ENCODE results near the gene SECISBP2.

Gene SECISBP2

DNA sequence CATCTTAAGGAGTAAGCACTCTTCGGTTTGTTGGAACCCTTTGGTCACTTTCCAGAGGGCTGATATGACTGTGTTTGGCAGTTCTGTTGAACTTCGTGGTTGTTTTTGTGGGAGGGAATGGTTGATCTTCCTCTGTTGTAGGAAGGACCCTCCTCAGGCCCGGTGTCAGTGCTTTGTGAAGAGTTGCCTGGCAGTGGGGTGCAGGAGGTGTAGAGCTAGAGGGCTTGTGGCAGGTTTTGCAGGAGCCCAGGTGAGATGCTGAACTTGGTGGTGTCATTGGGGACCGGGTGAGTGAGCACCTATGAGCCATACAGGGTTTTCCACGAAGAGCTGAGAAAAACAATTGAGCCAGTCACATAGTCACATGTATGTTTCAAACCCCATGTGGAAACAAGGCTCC is 27.2 kb downstream of the SECISBP2 start:
- DNase-seq (ENCODE audit: low read depth in 2 of 2, low spot score in 1 of 2): no peak

DNA sequence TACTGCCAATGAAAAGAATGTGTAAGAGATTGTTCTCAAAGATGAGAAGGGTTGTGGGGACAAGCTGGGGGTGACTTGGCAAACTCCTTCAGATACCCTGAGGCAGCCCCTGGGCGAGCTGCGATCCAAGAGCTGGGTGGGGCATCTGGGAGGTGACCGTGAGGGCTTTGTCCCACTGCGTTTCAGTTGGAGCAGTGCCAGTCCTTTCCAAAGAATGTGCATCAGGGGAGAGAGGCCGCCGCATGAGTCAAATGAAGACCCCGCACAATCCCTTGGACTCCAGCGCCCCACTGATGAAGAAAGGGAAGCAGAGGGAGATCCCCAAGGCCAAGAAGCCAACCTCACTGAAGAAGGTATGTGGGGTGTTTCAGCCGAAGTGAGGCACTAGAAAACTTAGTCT is 28.4 kb downstream of the SECISBP2 start:
- DNase-seq (ENCODE audit: low read depth in 2 of 2, low spot score in 1 of 2): no peak

DNA sequence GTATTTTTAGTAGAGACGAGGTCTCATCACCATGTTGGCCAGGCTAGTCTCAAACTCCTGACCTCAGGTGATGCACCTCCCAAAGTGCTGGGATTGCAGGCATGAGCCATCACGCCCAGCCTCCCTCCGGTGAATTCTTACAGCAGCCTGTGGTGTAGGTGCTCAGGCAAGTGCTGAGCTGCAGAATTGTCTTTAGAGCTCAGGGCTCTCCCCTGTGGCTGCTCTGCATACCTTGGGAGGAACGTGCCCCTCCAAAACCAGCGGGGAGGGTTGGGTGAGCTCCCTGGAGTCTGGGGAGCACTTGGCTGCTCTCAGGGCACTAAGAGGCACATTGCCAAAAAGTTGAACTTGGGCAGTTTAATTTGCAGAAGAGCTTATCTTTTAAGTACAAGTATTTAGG is 29.4 kb downstream of the SECISBP2 start:
- DNase-seq (ENCODE audit: low read depth in 2 of 2, low spot score in 1 of 2): no peak

DNA sequence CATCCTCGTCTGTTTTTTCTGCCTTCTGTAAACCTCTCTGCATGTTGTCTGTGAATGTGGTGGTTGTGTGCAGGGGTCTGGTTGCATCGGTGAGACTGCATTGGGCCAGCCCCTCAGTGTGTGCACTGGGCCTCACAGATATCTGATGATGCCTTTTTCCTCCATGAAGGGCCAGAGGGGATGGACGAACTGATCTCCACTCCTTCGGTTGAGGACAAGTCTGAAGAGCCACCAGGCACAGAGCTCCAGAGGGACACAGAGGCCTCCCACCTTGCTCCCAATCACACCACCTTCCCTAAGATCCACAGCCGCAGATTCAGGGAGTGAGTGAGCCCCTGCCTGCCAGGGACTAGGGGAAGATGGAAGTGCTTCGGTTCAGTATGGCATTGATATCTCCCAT is 31.3 kb downstream of the SECISBP2 start:
- no peak for DNase-seq (ENCODE audit: low read depth in 2 of 2, low spot score in 1 of 2)

DNA sequence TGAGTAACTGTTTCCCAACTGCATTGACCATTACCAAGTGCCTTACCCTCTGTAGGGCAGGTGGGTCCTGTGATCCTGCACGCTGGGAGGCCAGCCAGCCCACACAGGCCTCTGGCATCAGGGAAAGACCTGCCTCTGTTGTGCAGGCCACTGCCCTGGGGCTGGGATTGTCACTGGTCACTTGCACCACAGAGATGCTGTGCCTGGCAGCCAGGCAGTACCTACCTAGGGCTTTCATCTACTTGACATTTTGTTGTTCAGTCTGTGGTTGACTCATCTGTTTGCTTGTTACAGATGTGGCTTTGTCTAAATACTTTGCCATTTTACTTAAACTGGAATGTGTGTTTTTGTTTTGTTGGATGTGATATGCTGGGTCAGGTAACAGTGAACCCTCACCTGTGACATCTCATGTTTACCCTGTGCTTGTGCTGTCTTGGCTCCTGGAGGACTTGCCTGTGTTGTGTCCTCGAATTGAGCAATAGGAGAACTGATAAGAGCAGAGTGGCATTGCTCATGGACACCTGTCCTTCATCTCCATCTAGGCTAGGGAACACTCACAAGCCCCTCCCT is 32.8 kb downstream of the SECISBP2 start:
- DNase-seq (ENCODE audit: low read depth in 2 of 2, low spot score in 1 of 2): no peak

DNA sequence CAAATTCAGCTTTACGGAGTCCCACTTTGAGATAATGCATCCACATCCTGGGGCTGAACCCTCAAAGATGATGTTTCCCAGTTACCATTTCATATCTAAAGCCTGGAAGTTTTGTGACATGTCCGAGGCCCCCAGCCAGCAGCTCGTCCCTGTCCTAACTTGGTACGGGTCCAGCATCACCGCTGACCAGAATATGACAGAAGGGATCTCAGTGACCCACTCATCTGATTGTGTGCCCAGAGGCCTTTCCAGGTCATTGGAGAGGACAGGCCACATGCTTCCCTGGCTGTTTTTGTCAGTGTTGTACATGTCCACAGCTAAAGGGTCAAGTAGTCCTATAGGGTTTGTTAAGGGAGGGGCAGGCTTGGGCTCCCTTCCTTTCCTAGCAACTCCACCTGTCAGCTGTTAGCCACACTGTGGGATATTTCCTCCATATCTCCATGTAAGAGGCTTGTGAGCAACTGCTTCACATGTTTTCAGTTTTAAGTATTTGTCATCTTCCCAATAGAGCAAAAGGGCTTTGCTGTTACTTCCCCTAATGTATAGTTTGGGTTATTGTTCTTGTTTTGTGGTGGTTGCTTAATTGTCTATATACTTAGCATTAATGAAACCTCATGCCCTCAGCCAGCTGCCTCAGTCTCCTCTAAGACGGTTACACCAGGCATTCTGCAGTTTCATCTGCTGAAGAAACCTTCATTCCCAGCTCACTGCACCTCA is 33.4 kb downstream of the SECISBP2 start:
- no peak for DNase-seq (ENCODE audit: low read depth in 2 of 2, low spot score in 1 of 2)

DNA sequence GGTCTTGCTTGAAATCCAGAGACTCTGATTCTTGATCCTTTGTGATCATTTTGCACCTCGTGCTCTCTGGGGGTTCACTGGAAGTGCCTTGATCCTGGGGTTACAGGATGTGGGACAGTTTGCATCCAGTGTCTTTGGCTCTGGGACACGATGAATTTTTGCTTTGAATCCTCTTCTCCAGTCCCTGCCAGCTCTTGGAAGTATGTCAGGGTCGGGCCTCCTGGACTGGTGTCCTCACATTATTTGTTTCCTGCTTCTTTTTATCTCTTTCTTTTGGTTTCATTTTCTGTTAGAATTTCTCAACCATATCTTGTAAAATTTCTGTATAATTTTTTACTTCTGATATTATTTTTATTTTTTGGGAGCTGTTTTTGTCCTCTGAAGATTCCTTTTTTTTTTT is 34.2 kb downstream of the SECISBP2 start:
- DNase-seq (ENCODE audit: low read depth in 2 of 2, low spot score in 1 of 2): no peak

DNA sequence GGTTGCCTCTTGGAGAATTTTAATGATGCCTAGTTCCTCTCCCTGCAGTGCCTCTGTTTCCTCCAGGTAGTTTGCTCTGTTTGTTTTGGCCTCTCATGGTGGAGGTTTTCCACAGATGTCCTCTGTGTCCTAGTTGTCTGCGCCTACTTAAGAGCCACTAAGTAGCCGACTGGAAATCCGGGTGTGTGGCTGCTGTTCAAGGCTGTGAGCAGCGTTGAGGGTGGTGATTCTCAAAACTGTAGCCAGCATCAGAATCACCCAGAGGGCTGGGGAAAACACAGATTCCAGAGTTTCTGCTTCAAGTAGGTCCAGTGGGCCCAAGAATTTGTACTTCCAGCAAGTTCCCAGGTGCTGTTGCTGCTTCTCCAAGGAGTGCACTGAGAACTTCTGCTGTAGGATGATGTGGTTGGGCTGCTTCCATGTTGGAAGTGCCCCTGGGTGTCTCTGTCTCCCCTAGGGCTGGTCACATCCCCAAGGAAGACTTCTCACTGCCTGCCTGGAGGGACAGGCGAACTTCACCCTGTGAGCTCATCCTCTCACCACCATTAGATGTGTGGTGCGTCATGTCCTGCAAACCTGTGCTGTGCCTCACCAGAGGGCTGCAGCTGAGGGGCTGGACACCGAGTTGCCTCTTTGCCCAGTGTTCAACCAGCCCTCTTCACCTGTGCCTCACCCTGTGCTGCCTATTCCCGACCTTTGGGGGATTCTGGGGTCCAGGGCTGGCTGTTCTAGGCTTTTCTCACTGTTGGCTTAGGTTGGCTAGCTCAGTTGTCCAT is 34.8 kb downstream of the SECISBP2 start:
- no peak for DNase-seq (ENCODE audit: low read depth in 2 of 2, low spot score in 1 of 2)

DNA sequence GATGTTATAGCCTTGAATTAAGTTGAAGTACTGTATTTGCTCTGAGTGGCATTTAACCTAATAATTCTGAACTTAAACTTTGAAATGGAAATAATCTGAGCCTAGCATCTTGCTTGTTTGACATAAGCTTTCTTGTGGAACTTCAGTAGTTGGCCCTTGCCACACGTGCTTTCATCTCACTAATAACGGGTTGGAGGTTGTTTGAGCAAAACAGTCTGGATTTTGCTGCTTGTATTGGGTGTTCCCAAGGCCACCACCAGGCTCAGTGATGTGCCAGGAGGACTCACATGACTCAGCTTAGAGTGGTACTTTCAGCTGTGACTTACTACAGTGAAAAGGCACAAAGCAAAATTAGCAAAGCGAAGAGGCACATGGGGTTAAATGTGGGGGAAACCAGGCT is 35.7 kb downstream of the SECISBP2 start:
- DNase-seq (ENCODE audit: low read depth in 2 of 2, low spot score in 1 of 2): no peak

DNA sequence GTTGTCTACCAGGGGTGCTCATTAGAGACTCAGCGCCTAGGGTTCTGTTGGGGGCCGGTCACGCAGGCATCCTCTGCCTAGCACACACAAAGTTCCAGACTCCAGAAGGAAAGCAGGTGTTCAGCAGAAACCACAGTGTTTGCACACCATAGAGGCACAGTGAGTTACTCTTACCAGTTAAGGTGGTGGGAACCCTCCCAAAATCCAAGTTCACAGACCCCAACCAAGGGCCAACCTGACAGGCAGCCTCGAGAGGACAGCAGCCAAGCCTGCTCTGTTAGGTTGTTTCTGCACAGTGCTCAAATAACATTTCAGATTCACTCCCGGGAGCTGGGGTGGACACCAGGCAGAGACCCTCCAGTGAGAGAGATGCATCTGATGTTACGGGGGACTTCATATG is 36.2 kb downstream of the SECISBP2 start:
- DNase-seq (ENCODE audit: low read depth in 2 of 2, low spot score in 1 of 2): no peak

DNA sequence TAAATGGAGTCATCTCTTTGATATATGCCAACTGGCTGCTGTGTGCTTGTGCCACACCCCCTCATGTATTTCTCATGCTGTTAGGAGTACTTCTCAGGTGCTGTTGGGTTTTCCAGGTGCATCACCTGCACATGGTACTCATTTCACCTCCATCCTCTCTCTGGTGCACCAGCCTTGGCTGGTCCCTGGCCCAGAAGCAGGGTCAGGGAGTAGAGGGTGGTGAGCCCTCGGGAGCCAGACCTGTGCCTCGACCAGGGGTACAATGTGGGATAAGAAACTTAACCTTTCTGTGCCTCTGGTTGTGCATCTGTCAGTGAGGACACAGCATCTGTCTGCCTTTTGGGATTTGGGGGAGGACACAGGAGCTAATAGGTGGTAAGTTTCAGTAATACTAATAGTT is 38.5 kb downstream of the SECISBP2 start:
- no peak for DNase-seq (ENCODE audit: low read depth in 2 of 2, low spot score in 1 of 2)

DNA sequence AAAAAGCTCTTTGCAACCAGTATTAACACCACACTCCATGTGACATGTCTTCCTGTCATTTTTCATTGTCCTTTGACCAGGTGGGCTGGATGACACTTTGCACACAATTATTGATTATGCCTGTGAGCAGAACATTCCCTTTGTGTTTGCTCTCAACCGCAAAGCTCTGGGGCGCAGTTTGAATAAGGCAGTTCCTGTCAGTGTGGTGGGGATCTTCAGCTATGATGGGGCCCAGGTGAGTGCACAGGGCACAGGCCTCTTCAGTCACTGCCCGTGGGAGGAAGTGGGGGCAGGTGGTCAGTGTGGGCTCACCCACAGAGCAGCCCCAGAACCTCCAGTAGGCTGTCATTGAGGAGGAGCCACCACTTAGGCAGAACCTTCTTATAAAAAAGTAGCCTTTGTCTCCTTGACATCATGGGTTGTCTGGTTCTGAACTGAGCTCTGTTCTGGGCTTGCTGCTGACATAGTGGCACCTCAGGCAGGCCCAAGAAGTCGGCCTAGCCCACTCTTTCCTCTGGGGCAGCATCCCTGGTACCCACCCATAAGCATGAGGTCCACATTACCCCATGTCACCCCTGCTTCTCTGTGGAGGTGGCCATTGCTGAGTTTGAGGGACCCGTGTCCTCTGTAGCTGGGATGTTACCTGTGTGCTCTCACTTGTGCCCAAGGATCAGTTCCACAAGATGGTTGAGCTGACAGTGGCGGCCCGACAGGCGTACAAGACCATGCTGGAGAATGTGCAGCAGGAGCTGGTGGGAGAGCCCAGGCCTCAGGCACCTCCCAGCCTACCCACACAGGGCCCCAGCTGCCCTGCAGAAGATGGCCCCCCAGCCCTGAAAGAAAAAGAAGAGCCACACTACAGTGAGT is 39.3 kb downstream of the SECISBP2 start:
- DNase-seq (ENCODE audit: low read depth in 2 of 2, low spot score in 1 of 2): no peak

DNA sequence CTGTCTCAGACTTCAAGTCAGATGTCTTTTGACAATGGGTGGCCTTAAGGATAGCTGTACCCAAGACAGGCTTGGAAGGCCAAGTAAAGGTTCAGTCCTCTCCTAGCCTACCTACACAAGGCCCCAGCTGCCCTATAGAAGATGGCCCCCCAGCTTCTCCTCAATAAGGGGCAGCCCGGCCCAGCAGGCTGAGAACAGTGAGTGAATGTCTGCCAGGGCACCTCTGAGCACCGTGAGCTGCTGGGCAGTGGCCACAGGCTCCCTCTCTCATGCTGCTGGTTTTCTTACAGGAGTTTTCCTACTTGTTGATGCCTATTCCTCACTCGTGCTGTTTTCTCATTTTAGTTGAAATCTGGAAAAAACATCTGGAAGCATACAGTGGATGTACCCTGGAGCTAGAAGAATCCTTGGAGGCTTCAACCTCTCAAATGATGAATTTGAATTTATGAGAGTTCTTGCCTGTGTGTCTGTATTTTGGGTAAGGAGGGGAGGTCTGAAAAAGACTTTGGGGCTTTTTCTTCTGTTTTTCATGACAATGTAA is 40.1 kb downstream of the SECISBP2 start:
- DNase-seq (ENCODE audit: low read depth in 2 of 2, low spot score in 1 of 2): no peak

DNA sequence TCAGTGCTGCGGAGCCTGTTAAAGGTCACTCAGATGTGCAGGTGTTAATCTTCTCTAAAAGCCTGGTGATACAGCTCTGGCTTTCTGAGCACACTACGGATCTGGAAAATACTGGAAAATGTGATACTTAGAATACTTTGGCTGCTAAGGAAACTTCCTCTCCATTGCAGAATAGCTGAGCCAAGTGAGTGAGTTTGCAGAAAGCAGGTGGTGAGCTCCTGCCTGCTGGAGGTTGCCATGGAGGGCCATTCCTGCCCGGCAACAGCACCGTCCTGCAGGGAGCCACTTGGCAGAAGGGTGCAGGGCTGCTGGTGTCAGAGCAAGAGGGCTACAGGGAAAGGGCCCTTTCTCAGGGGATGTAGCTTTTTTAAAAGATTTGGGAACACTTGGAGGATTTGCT is 40.7 kb downstream of the SECISBP2 start:
- DNase-seq (ENCODE audit: low read depth in 2 of 2, low spot score in 1 of 2): no peak

DNA sequence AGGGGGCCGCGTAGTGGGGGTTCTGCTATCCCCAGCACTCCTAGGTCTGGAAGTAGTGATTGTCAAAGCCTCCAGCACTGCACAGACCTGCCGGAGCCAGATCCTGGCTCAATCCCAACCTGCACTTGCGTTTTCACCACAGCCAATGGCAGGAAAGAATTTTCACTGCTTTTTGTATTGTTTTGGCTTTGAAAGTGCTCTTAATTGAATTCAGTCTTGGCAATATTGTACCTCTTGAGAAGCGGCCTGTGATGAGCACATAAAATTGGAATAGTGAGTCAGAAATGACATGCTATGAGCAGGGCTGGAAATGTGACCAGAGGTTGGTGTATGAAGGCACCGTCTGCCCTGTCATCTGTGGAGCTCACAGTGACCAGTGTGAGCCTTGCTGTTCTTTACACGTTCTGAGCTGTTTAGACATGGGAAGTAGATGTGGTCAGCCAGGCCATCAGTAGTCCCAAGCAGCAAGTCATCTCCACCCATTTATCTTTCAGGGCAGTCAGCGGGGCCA is 41.5 kb downstream of the SECISBP2 start:
- DNase-seq (ENCODE audit: low read depth in 2 of 2, low spot score in 1 of 2): no peak

DNA sequence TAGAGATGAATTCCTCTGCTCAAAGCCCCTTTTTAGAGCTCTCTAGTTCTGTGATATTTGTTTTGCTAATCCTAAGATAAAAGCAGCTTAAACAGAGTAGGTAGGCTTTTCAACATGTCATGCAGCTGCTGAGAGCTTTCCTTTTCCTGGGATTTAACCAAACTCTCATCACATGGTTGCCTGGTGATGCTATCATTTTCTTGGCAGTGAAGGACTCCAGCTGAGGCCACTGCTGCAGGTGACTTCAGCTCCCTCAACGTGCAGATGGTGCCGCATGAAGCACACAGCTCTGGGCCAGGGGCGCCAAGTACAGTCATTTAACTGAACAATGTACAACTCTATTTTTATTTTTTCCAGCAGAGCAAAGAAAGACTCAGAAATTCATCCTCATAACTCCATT is 42.2 kb downstream of the SECISBP2 start:
- no peak for DNase-seq (ENCODE audit: low read depth in 2 of 2, low spot score in 1 of 2)

DNA sequence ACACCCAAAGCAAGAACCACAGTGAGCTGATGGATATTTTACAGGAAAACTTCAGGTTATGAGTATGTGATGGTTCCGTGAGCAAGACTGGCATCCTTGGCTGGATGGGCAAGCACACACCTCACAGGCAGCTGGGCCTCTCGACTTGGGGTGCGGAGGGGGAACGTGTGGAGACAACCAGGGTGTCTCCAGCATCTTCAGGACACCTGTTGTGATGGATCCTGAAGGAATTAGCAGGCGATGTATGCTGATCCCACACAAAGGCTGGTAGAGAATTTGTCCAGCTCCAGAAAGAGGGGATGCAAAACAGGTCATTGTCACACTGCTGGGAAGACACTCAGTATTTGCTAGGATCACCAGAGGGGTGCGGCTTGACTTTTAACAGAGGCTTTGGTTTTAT is 42.7 kb downstream of the SECISBP2 start:
- DNase-seq (ENCODE audit: low read depth in 2 of 2, low spot score in 1 of 2): no peak

DNA sequence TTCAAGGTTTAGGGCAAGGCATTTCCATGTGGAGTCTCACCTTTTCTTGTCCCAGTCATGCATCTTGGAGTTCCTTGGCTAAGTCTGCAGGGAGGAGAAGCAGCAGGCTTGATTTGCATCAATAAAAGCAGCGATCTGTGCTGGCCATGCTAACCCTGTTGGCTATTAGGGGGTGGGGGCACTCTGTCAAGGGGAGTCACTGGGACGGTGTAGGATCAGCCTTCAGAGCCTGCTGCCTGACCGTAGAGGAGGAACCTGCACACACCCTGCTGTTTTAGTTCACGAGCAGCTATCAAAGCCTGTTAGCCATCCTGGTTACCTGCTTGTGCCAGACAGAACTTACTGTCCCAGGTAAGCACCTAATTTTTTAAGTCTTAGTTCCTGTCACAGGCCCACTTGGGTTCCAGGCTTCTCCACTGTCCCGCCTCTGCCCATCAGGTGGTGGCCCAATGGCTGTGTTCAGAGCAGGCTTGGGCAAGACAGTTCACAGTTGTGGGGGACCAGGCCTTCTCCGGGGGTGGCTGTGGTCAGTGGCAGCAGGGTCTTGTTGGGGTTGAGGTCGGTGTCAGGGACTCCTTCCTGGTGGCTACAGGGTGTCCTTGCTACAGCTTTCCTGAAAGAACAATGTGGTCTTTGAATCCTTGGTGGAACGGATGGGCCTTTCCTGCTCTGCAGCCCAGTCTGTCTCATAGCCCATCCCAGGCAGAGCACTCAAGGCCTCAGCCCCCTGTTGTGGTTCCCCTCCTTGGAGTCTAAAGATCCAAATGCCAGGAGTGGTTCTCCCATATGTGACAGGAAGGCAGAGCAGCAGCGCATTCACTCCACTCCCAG is 43.7 kb downstream of the SECISBP2 start:
- DNase-seq (ENCODE audit: low read depth in 2 of 2, low spot score in 1 of 2): no peak

DNA sequence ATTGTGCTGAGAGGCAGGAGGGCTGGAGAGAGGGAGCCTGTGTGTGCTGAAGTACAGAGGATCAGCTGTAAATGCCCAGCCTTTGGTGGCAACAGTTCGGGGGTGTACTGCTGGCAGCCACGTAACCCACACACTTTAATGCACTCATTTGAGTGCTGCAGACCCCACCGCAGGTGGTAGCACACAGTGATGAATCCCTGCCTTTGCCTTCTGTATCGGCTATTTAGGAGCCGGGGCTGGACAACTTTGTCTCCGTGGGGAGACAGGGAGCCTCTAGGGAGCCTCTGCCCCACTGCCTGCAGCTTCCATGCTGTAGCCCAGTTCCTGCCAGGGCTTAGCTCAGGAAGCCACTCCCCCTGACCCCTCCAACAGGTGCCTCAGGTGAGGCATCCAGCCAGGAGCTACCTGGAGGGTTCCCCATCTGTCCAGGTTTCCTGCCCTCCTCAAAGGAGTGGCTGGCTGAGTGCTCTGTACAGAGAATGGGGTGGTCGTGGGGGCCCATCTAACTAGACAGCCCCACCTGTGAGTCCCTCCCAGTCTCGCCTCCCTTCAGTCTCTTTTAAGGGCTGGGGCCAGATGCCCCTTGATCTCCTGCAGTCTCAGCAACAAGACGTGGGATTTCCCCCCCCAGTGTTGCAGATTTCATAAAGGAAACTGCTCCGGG is 44.5 kb downstream of the SECISBP2 start:
- no peak for DNase-seq (ENCODE audit: low read depth in 2 of 2, low spot score in 1 of 2)

DNA sequence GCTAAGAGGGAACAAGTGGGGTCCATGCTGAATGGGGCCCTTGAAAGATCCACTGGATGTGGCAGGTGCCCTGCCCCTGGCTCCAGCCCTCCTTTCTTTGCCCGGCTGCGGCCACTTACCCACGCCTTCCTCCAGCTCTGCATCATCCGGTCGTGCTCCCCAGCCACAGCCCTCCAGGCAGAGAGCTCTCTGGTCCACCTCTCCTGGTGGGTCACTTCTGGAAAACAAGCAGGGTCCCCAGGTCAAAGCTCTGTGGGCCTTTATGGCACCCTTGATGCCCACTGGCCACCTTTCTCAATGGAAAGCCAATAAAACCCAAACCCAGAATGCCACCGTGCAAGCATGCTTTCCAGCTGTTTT is 45.0 kb downstream of the SECISBP2 start:
- DNase-seq (ENCODE audit: low read depth in 2 of 2, low spot score in 1 of 2): no peak

Measured in stimulated activated CD8-positive, alpha-beta memory T cell treated with anti-CD3 and anti-CD28 coated beads, Interleukin-4, amount 100 ng/mL, for 1 hour (primary cell).